WERI-Rb-1 (cell line): ENCODE results near the gene IFRD2.
"Not testable (repeated sequence)": the region's sequence is repeated elsewhere in the genome, so short reads cannot be mapped to it uniquely, and the experiment has no call there.

Experiments used
- DNase-seq: peaks from one replicate; pipeline ENCODE4 v3.0.0-alpha.2; 2020
- H3K27ac ChIP-seq: fragments of 250-450 bp; sonication (Bioruptor Pico); 2 replicates; pipeline ENCODE4 v1.5.1; 2020; ENCODE audit warnings: mild to moderate bottlenecking, moderate library complexity
- H3K27me3 ChIP-seq: fragments of 250-450 bp; sonication (Bioruptor Pico); 2 replicates; pipeline ENCODE4 v1.5.1; 2021; ENCODE audit warnings: mild to moderate bottlenecking, low read depth, moderate library complexity; ENCODE audit not compliant: insufficient read depth, severe bottlenecking
- H3K36me3 ChIP-seq: fragments of 250-450 bp; sonication (Bioruptor Pico); 2 replicates; pipeline ENCODE4 v1.5.1; 2020; ENCODE audit warnings: mild to moderate bottlenecking, moderate library complexity
- H3K4me3 ChIP-seq: 2 replicates; pipeline ENCODE4 v1.5.1; 2011; ENCODE audit warnings: low read depth, mild to moderate bottlenecking, control low read depth, low read length
- H3K9me3 ChIP-seq: fragments of 250-450 bp; sonication (Bioruptor Pico); 2 replicates; pipeline ENCODE4 v1.5.1; 2021; ENCODE audit warnings: mild to moderate bottlenecking, moderate library complexity; ENCODE audit not compliant: severe bottlenecking
- TF ChIP-seq, protein P1 (sequence below): IDR thresholded peaks from 2 replicates; pipeline ENCODE4 v1.5.1; 2011; ENCODE audit warnings: low read depth, mild to moderate bottlenecking, control low read depth, inconsistent platforms, low read length

Gene IFRD2

DNA sequence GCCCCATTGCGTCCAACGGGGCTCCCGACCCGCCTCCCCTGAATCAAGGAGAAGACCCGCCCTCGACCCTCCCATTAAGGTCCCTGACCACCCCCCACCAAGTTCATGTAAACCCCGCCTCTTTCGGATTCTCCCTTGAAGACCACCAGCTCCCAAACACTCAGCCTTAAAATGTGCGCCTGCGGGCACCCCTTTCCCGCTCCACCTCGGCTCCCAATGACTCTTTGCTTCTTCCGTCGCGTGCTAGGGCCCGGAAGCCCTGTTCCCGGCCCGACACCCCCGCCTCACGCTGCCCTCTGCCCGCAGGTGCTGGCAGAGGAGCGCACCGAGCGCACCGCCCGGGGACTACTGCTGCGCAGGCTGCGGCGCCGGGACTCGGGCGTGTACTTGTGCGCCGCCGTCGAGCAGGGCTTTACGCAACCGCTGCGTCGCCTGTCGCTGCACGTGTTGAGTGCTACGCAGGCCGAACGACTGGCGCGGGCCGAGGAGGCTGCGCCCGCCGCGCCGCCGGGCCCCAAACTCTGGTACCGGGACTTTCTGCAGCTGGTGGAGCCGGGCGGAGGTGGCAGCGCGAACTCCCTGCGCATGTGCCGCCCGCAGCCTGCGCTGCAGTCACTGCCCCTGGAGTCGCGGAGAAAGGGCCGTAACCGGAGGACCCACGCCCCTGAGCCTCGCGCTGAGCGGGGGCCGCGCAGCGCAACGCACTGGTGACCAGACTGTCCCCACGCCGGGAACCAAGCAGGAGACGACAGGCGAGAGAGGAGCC, 16.1 kb downstream of the IFRD2 start:
- no peak for DNase-seq
- Histone ChIP-seq H3K36me3 (no peaks in the 10 kb centered on the region), H3K27me3 (peaks cover 6% of the 10 kb centered on the region), H3K9me3 (no peaks in the 10 kb centered on the region), H3K4me3 (no peak overlapping the region), H3K27ac (no peak overlapping the region)
- TF ChIP-seq, protein P1, sequence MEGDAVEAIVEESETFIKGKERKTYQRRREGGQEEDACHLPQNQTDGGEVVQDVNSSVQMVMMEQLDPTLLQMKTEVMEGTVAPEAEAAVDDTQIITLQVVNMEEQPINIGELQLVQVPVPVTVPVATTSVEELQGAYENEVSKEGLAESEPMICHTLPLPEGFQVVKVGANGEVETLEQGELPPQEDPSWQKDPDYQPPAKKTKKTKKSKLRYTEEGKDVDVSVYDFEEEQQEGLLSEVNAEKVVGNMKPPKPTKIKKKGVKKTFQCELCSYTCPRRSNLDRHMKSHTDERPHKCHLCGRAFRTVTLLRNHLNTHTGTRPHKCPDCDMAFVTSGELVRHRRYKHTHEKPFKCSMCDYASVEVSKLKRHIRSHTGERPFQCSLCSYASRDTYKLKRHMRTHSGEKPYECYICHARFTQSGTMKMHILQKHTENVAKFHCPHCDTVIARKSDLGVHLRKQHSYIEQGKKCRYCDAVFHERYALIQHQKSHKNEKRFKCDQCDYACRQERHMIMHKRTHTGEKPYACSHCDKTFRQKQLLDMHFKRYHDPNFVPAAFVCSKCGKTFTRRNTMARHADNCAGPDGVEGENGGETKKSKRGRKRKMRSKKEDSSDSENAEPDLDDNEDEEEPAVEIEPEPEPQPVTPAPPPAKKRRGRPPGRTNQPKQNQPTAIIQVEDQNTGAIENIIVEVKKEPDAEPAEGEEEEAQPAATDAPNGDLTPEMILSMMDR = no peak

DNA sequence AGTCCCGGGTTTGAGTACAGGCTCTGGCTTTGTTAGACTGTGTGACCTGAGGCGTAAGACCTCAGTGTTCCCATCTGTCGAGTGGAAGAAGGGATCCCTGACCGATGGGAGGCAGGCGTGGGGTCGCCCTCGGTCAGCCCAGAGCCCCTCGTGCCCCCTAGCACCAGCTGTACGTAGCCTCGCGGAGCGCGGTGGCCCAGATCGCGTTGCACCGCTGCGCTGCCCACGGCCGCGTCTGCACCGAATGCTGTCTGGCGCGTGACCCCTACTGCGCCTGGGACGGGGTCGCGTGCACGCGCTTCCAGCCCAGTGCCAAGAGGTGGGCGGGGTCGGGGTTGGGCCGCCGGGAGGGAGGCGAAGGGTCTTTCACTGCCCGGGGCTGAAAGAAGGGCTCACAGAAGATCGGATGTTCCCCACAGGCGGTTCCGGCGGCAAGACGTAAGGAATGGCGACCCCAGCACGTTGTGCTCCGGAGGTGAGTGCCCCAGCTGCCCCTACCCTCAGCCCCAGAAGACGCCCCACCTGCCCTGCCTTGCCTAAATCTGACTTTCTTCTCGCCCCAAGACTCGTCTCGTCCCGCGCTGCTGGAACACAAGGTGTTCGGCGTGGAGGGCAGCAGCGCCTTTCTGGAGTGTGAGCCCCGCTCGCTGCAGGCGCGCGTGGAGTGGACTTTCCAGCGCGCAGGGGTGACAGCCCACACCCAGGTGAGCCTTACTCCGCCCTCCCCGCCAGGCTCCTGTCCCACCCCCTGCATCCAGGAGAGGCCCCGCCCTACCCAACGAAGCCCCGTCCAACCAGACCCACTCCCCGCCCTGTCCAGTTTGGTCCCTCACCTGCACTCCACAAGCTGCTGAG, 16.9 kb downstream of the IFRD2 start:
- Histone ChIP-seq H3K4me3 (no peak overlapping the region), H3K27me3 (peaks cover 6% of the 10 kb centered on the region), H3K27ac (no peak overlapping the region), H3K9me3 (no peaks in the 10 kb centered on the region), H3K36me3 (no peaks in the 10 kb centered on the region)
- TF ChIP-seq, protein P1 = no peak
- DNase-seq = no peak

DNA sequence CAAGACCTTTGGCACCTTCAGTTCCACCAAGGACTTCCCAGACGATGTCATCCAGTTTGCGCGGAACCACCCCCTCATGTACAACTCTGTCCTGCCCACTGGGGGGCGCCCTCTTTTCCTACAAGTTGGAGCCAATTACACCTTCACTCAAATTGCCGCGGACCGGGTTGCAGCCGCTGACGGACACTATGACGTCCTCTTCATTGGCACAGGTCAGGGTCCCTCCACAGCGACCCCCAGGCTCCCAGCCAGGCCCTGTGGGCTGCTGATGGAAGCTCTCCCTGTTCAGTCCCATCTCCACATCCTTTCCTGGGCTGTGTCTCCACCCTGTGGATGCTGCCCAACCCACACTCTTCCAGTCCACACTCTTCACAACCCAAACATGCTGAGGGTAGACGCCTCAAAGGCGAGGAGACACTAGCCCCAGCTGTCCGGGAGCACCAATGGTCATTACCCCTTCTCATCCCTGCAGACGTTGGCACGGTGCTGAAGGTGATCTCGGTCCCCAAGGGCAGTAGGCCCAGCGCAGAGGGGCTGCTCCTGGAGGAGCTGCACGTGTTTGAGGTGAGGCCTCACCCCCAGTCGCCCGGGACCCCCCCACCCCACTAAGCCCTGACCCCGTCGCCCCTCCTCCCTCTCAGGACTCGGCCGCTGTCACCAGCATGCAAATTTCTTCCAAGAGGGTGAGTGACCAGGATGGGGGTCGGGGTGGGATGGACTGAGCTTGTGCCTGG, 17.7 kb downstream of the IFRD2 start:
- H3K27ac ChIP-seq = no peak overlapping the region
- no peak overlapping the region for H3K4me3 ChIP-seq
- no peaks in the 10 kb centered on the region for H3K36me3 ChIP-seq
- TF ChIP-seq, protein P1 = peak; percentile 69
- H3K9me3 ChIP-seq = no peaks in the 10 kb centered on the region
- peaks cover 6% of the 10 kb centered on the region for H3K27me3 ChIP-seq
- DNase-seq = peak; percentile 81

DNA sequence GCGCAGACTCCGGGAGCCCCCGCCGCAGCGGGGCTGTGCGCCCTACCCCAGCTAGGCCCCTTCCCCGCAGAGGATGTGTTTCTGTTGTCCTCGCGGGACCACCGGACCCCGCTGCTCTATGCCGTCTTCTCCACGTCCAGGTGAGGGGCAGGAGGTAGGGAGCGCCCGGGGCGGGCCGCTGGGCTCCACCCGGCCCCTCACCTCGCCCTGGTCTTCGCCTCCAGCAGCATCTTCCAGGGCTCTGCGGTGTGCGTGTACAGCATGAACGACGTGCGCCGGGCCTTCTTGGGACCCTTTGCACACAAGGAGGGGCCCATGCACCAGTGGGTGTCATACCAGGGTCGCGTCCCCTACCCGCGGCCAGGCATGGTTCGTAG, 18.6 kb downstream of the IFRD2 start:
- Histone ChIP-seq H3K4me3 (no peak overlapping the region), H3K9me3 (no peaks in the 10 kb centered on the region), H3K36me3 (no peaks in the 10 kb centered on the region), H3K27me3 (peaks cover 6% of the 10 kb centered on the region), H3K27ac (no peak overlapping the region)
- TF ChIP-seq, protein P1 = no peak
- DNase-seq = no peak

DNA sequence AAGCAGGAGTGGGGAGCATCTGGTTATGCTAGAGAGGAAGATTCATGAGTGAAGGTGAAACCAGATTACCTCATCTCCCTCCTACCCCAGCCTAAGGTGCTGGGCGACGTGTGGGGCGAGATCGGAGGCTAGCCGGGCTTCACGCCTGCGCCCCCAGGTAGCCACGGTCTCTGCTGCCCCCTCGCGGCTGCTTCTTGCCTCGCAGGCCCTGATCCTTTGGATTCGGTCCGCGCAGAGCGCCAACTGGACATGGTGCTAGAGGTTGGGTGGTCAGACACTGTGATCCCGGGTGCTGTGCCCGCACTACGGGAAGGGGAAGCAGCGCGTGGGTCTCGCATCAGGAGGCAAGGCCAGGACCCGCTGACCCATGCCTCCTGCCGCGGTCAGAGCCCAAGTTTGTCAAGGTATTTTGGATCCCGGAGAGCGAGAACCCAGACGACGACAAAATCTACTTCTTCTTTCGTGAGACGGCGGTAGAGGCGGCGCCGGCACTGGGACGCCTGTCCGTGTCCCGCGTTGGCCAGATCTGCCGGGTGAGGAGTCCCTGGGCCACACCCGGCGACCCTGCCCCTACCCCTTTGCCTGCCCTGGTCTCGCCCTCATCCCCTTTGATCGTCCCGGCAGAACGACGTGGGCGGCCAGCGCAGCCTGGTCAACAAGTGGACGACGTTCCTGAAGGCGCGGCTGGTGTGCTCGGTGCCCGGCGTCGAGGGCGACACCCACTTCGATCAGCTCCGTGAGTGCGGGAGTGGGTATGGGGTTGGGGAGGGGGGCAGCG, 19.1 kb downstream of the IFRD2 start:
- Histone ChIP-seq H3K27me3 (peaks cover 6% of the 10 kb centered on the region), H3K36me3 (no peaks in the 10 kb centered on the region), H3K4me3 (no peak overlapping the region), H3K27ac (no peak overlapping the region), H3K9me3 (no peaks in the 10 kb centered on the region)
- TF ChIP-seq, protein P1 = peak; percentile 98
- peak; percentile 85 for DNase-seq

DNA sequence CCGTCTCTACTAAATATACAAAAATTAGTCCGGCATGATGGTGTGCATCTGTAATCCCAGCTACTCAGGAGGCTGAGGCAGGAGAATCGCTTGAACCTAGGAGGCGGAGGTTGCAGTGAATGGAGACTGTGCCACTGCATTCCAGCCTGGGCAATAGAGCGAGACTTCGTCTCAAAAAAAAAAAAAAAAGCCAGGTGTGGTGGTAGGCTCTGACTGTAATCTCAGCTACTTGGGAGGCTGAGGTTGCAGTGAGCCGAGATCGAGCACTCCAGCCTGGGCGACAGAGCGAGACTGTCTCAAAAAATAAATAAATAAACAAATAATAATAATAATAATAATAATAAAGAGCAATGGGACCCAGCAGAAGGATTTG, 19.7 kb downstream of the IFRD2 start:
- not testable (repeated sequence) for H3K9me3 ChIP-seq, H3K27ac ChIP-seq, H3K4me3 ChIP-seq, H3K36me3 ChIP-seq, H3K27me3 ChIP-seq, DNase-seq
